NCI-H187 treated with DMSO at 0.1 percent for 48 hours (cell line): ENCODE measurements around the gene ARL2BP.

ENCODE experiments used
- DNase-seq: peaks from one replicate; lab custom pipeline; 2025; lab: John Stamatoyannopoulos, UW

The ARL2BP gene

DNA sequence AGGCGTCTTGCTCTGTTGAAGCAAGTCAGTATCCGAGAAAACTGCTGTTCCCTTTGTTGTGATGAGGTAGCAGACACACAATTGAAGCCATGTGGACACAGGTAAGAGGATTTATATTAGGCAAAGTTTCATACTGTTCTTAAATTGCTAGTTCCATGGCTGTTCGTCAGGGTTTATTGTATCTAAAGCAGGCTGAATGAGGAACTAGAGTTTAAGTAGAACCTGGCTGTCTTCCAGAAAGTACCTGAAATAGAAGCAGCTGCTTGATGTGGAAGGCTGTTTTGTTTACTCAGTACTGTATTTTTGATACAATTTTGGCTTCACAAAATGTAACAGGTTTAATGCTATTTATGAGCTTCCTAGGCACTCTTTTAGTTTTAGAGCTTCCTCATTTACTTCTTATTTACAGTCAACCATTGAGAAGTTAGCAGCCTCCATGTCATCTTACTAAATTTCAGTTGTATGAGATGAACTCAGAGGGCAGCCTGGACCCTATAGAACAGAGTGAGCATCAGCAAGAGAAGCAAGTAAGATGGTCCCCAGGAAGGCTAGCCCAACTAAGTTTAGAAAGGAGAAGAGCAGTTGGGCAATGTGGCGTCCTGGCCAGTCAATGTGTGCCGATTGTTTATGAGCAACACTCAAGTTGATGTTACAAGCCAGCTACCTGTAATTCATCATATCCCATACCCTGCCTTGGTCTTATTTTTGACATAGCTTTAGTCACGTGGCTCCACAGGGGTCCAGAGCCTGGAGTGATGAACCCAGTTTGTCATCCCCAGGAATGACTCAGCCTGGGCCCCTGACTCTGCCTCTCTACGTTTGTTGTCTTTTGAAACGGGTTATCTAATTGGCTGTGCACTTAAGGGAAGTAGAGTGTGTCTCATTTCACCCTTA, 9.7 kb upstream of the ARL2BP start:
- peak; percentile 65 for DNase-seq

DNA sequence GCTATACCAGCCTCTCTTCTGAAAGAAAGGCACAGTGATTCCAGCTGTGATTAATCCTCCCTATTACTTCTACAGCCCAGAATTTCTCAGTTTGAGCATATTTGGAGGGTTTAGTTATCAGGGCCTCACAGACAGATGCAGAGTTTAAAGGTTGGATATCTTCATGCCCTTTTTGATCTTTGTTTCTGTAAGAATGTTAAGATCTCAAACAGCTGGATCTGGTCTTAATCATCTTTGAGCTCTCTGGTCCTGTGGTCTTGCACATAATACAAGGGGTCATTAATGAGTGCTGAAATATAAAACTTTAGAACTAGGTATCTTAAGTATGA, 9.1 kb upstream of the ARL2BP start:
- DNase-seq, result no peak

DNA sequence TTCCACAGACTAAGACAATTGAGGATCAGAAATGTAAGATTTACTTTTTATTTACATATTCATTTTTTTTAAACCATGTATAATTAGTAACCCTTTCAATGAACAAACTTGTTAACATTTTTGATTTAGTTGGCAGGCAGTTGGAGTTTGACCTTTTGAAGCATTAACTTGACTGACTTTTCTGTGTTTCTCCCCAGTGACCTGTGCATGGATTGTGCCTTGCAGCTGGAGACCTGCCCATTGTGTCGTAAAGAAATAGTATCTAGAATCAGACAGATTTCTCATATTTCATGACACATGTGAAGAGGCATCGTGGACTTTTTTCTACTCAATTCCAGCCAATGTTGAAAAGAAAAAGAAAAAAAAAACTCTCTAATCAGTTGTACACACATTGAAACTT, 6.4 kb upstream of the ARL2BP start:
- no peak for DNase-seq

DNA sequence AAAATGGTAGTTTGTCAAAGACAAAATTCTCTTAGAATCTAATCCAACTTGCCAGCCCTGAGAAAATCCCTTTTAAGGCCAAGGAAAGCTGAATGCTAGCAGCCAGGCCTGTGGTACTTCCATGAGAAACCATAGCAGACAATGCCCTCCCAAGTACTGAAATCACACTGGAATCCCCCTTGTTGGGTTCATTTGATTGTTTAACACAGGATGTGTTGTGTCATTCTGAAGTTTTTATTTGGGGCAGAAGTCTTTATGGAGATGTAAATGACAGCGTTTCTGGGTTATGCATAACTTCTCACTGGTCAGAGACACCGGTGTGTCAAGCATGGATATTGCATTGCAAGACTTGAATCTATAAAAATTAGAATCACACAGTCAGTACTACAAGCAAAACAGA, 6.0 kb upstream of the ARL2BP start:
- no peak for DNase-seq

DNA sequence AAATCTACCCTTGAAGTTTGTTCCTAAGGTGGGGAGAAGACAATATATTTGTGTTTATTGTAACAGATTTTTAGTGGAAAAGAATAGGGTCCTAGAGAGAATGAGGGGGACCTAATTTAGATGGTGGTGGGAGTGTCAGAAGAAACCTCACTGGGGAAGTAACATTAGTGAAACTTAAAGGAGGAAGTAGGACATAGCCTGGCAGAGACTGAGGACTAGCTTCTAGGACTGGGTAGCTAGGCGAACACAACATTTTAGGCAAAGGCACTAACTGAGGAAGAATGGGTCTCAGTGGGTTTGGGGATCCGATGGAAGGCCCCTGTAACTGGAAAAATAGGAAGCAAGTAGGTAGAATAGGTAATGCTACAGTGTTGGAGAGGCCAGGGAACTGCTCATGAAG, 4.2 kb upstream of the ARL2BP start:
- no peak for DNase-seq

DNA sequence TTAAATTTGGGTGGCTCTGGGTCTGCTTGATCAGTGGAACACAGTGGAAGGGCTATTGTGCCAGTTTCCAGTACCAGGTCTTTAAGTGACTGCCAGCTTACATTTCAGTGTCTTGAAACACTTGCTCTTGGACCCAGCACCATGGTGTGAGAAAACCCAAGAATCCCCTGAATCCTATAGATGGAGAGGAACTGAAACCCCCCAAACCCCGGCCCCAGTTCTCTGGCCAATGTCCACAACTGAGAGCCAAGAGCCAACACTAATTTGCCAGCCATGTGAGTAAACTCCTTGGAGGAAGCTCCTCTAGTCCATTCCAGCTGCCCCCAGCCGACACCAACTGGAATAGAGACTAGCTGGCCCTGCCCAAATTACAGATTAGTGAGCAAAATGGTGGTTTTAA, 2.4 kb upstream of the ARL2BP start:
- no peak for DNase-seq

DNA sequence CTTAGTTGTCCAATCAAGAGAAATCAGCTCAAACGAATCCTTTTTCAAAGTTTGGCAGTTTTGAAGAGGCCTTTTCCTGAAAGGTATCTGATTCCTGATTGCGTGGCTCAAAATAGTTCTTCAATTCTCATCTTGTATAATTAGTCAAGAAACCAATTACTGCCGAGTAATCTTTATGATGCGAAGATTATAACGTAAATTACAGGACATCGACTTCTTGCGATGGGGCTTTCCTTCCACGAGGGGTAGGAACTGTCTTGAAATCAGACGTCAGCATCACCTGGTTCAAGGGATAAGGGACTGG, 644 bp upstream of the ARL2BP start:
- no peak for DNase-seq

DNA sequence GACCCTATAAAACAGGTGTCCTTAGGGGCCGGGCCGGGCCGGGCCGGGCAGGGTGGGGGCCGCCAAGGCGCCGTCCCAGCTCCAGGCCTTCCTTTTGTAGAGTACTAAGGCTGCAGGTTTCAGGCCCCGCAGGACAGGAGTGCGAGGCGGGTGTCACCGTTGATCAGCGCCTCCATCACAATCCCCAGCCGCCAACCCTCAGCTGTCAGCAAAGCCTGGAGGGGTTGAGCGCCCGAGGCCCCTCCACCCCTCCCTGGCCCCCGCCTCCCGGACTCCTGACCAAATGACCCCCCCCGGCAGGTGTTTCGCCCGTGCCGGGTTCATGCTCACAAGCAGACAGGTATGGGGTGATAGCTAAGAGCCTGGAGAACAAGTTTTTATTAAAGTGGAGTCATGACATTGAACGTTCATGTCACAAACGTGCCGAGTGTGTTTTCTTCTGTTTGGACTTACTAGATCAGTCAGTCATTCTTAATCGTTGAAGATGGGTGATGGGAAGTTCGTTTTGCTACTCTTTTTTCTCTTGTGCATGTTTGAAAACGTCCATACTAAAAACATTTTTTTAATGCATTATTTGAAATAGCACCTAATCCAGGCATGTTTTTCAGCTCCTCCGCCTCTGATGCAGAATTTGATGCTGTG, 534 bp downstream of the ARL2BP start:
- no peak for DNase-seq

DNA sequence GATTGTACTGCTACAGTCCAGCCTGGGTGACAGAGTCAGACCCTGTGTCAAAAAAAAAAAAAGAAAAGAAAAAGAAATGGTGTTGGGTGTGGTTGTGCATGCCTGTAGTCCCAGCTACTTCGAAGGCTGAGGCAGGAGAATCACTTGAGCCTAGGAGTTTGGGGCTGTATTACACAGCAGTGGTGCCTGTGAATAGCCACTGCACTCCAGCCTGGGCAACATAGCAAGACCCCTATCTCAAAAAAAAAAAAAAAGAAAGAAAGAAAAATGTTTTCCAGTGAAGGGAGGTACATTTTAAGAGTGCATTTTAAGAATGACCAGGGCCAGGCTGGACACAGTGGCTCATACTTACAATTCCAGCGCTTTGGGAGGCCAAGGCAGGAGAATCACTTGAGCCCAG, 6.3 kb downstream of the ARL2BP start:
- DNase-seq, result no peak

DNA sequence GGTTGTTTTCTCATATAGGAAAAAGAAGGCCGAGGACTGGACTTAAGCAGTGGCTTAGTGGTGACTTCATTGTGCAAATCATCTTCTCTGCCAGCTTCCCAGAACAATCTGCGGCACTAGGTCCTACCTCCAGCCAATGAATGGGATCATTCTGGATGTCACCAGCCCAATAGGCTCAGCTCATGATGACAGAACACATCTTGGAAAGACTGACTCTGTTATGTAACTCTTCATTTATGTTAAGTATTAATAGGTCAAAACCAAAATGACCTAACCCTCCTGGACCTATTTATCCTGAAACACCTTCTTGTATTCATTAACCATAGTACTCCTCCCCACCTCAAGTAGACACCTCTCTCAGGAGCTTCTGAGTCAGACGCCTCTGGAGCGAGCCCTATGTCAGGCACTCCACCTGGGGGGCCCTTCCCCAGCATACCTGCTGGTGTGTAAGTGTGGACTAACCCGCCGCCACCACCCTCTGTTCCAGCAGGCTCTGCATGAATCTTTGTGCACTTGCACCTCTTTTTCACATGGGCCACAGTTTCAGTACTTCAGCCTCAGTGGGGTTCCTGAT, 7.2 kb downstream of the ARL2BP start:
- no peak for DNase-seq

DNA sequence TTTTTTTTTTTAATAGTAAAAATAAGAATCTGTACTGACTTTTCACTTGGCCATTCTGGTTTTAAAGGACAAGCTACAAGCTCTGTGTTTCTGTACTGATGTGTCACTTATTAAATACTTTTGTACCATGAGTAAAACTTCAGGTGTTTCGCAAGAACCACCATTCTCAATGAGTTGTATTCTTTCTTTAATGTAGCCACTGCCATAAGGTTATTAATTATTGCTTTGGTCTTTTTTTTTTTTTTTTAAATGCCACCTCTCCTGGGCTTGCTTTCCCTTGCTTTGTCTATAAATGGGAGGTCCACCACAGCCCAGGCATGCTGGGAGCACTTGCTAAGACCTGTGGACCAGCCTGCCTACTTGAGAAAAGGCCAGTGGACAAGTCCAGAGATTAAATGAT, 8.4 kb downstream of the ARL2BP start:
- no peak for DNase-seq

DNA sequence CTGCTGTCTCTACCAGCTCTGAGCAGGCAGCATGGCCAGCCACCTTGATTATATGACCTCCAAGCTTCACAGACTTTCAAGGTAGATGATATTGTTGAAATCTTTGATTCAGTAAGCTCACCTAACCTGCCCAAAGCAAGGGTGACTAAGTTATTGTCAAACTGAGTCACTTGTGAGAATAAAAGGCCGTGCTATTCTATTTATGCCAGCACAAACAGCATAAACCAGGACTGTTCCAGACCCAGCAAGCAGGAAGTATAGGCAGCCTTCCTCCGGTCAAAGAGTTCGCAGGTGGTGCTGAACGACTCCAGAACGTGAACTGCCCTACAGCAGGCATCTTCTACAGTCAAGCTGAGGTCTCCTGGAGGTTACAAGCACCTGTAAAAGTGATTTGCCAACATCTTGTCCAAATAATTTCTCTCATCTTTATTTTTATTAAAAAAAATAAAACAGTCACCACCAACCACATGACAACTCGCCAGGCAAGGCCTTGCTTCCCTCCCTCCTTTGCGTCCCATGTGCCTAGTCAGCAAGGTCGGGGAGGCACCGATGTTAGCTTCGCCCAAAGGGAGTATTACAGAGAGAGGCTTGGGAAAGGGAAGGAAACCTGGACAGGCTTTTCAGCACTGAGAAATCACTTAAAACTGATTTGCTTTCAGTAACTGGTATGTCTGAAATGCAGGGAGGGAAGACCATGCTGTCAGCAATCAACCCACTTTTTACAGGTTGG, 10.8 kb downstream of the ARL2BP start:
- no peak for DNase-seq

DNA sequence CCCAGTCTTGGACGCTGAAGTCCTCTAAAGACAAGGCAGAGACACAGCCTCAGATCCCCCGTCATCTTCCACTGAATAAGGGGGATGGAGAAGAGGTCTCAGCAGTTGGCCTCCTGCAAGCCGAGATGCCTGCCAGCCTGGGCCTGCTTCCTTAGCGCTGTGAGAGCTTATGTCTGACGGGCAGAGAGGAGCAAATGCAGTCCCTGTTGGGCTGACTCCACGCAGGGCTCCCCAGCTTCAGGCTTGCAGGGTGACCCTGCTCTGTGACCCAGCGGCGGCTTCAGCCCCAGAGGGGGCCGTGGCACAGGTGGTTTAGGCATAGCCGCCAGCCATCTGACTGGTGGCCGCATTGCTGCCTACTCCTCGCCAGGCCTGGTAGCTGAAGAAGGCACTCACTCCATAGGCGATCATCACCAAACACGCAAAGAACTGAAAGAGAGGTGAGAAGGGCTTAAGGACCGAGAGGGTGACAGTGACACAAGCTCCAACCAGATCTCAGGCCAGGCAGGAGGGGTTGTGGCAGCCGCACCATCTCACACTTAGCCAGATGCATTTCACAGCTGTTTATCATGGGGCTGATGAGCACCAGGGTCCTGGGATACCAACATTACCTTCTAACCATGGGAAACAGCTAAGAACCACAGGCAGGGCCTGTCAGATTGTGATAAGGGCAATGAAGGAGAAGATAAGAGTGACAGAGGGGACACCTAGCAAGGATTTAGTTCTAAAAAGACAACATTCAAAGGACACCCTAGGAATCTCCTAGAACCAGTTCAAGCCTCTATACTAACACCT, 11.7 kb downstream of the ARL2BP start:
- no peak for DNase-seq

DNA sequence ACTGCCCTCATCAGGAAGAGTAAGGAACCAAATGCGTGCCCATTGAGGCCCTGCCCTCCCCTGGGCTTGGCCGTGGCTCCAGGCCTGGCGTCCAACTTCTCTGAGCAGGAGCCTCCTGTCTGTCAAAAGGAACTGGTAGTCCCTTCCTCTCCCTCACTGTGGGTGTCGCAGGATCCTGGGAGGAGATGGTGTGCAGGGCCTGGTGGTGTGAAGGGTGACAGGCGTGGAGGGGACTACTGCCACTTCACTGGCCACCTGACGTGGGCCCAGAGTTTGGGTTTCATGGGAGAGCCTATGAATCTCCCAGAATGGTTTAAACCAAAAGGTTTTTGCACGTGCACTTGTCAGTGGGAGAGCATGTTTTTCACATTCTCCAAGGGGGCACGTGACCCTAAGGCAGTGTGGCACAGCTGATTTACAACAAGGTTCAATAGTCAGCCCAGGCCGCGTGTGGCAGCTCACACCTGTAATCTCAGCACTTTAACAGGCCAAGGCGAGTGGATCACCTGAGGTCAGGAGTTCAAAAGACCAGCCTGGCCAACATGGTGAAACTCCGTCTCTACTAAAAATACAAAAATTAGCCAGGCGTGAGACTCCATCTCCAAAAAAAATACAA, 12.5 kb downstream of the ARL2BP start:
- DNase-seq, result no peak

DNA sequence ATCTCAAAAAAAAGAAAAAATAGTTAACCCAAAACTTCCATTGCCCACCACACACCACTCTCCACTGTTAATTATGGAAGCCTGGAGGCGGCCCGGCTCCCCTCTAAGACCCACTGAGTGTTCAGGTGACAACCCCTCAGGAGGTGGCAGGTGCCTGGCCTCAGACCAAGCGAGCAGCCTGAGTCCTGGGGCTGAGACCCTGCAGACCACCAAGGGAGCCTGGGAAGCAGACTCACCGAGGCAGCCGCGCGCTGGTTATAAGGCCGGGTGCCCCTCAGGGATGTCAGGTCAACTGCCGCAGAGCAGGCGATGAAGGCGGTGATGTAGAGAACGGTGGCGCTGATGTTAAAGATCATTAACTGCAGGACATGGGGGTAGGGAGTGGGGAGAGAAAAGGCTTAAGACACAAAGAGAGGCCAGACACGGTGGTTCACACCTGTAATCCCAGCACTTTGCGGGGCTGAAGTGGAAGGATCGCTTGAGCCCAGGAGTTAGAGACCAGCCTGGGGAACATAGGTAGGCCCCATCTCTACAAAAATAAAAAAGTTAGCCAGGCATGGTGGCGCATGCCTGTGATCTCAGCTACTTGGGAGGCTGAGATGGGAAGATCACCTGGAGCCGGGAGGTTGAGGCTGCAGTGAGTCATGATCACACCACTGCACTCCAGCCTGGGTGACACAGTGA, 13.3 kb downstream of the ARL2BP start:
- no peak for DNase-seq

DNA sequence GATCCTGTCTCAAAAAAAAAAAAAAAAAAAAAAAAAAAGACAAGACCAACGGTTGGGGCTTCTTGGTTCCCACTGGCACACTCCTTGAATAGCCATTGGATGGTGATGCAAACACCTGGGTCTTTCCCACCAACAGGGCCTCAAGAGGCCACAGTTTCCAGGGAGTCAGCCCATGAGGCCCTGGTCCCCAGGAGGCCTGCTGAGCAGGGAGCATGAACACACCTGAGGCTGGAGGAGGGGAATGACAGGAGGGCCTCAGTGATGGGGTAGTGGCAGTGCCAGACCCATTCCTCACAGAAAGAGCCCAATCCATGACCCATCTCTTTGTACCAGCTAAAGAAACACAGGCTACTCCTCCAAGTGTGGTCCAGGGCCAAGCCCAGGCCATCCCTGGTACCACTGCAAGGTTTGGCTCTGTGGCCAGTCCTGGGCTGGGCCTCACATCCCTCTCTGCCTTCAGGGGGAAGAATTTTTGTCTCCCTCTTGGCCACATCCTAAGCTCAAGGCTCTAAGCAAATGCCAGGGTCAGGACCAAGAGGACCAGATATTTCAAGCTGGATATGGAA, 13.9 kb downstream of the ARL2BP start:
- DNase-seq, result no peak

DNA sequence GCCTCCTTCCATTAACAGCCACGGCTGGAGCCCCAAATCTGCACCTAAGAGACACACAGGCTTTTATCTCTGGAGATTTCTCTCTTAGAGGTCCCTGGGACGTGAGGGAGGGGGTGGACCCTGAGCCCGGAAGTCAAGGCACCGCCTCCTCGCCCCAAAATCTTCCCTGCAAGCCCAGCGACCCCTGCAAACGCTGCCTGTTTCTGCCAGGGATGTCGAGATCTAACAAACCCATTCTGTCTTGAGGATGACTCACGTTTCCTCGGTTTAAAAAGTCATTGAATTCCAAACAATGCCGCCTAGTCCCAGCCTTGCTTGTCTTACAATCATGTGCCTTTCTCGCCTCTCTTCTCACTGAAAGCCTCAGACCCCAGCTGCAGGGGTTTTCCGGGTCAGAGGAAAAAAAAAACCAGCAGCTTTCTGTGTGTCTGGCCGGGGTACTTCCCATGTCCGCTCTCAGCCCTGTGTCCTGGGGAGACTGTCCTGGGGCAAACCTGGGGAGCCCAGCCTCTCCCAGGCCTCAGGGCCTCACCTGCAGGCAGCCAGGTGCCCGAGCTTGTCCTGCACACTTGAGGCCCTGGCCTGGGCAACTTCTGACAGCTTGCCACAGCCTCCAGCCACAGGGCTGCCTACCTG, 15.4 kb downstream of the ARL2BP start:
- DNase-seq, result no peak

DNA sequence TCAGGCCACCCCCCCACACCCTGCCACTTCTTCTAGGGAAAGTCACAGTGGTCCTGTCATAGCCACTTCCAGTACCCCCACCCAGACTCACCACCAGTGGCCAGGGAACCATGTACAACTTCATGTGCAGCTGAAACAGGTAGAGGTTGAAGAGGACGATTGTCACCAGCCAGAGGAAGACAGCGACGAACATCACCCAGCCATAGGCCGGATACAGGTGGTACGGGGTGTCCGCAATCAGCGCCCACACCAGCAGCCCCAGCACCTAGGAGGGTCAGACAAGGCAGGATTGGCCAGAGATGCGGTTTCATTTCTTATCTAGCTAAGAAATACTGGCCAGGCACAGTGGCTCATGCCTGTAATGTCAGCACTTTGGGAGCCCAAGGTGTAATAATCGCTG, 16.7 kb downstream of the ARL2BP start:
- no peak for DNase-seq

DNA sequence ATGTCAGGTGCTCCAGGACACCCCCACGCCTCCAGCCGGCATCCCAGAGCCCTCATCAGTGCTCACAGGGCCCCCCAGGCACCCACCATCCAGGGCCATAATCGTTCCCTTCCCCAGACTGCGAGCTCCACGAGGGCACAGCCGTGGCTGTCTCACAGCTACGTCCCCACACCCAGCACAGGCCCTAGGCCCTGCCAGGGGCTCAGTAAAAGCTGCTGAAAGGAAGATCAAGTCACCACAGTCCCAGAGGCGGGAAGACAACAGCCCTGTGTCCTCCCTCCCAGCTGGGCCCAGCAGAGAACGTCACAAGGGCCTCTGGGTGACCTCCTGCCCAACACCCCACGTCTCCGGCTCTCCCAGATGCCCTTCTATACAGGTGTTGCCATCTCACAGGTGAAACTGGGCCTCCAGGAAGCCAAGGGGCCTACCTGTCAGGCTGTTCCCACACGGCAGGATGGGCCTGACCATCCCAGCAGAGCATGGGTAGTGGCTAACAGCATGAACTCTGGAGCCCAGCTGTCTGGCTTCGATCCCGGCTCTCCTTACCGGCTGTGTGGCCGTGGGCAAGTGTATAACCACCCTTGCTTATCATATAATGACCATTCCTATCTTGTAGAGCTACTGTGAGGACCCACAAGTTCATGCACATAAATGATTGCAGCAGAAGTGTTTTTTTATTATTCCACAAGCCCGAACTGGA, 17.9 kb downstream of the ARL2BP start:
- DNase-seq, result no peak
